ENCODE data around the gene NPDC1.
"Not testable (repeated sequence)": the region's sequence is repeated elsewhere in the genome, so short reads cannot be mapped to it uniquely, and the experiment has no call there.

Gene NPDC1

GRCh38 chr9:137038916-137039315 is 7.1 kb downstream of the NPDC1 start:
- DNase-seq: no peak

- DNase-seq: no peak
These were observed 8.5 kb downstream of the NPDC1 start for GRCh38 chr9:137037483-137037882.

GRCh38 chr9:137037035-137037434 is 8.9 kb downstream of the NPDC1 start:
- no peak for DNase-seq

GRCh38 chr9:137035937-137036336 is 10.0 kb downstream of the NPDC1 start:
- DNase-seq: no peak

GRCh38 chr9:137035507-137035834 is 10.5 kb downstream of the NPDC1 start:
- DNase-seq: no peak

GRCh38 chr9:137034709-137035506 is 11.1 kb downstream of the NPDC1 start:
- peak; percentile 85 for DNase-seq

- DNase-seq: no peak
These were observed 11.8 kb downstream of the NPDC1 start for GRCh38 chr9:137034039-137034708.

- not testable (repeated sequence) for DNase-seq
These were observed 12.5 kb downstream of the NPDC1 start for GRCh38 chr9:137033481-137033880.

GRCh38 chr9:137032858-137033257 is 13.1 kb downstream of the NPDC1 start:
- DNase-seq: no peak

- DNase-seq: no peak
These were observed 13.9 kb downstream of the NPDC1 start, which contains the start of gene FUT7 for GRCh38 chr9:137031904-137032640. TSS of gene FUT7 (minus strand) at chr9:137032088. CDS start at chr9:137031991, 97 bp downstream.

GRCh38 chr9:137030538-137031527 is 15.1 kb downstream of the NPDC1 start:
- no peak for DNase-seq

GRCh38 chr9:137030006-137030405 is 16.0 kb downstream of the NPDC1 start:
- DNase-seq: no peak

GRCh38 chr9:137029058-137029936 is 16.7 kb downstream of the NPDC1 start:
- DNase-seq: peak; percentile 80

GRCh38 chr9:137028263-137029057 is 17.5 kb downstream of the NPDC1 start:
- peak; percentile 74 for DNase-seq

- DNase-seq: no peak
These were observed 18.4 kb downstream of the NPDC1 start, which contains the start of gene ABCA2 for GRCh38 chr9:137027369-137028262. TSS of gene ABCA2 (minus strand) at chr9:137028237. CDS start at chr9:137028140, 97 bp downstream.

- DNase-seq: no peak
These were observed 19.1 kb downstream of the NPDC1 start for GRCh38 chr9:137026828-137027227.

GRCh38 chr9:137026384-137026783 is 19.6 kb downstream of the NPDC1 start:
- no peak for DNase-seq

GRCh38 chr9:137025517-137025966 is 20.4 kb downstream of the NPDC1 start:
- DNase-seq: peak; percentile 96

GRCh38 chr9:137023583-137023991 is 22.4 kb downstream of the NPDC1 start:
- peak; percentile 60 for DNase-seq

All from midbrain (tissue), 1 donor.